ENCODE results near the gene HLA-DMA. TPM values are rescaled to one million over a fixed set of nuclear protein-coding genes. Genes with fewer than 3 reads are reported as not detected.

Gene HLA-DMA
- total and polyA plus RNA-seq, 9 of the 15 experiments (the other 6 are each of a cell fraction or from before 2014, with no cell fraction given) = 0.13 to 0.83 (median 0.51) TPM

DNA sequence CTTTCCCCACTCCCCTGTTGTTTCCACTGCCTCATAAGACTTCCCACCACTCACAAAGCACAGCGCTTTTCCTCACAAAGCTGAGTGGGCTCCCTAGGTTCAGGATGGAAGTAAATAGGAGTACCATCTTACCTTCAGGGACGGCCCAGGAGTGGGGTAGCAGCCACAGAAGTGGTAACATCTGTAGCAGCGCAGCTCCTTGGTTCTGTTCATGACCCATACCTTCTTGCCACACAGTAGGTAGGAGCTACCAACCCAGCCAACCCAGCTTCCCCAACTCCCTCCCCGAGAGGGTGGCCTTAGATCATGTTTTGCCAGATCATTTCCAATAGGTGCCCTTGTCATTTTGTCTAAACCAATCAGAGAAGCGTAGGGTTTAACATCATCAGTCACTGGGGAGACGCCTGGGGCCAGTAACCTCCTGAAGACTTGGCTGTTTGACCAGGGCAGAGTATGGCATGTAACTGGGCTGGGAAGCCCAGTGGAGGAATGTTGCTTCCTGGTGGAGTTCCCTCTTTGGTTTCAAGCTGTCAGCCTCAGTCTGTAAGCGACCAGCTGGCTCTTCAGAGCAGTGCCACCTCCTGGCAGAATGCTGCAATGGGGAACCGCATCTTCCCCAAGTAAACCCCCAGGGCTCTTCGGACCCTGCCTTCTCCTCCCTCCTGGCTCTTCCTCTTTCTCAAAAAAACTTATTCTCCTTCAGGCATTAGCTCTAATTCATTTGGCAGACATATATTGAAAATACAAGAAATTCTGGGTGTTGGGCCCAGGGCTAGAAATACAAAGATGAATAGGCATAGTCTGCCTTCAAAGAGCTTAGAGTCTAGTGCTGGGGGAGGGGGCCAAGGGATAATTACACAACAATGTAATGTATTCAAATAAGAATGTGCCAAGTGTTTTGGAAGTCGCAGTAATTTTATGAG lies at the start of gene HLA-DMA (continued):
- TF ChIP-seq, protein P1, sequence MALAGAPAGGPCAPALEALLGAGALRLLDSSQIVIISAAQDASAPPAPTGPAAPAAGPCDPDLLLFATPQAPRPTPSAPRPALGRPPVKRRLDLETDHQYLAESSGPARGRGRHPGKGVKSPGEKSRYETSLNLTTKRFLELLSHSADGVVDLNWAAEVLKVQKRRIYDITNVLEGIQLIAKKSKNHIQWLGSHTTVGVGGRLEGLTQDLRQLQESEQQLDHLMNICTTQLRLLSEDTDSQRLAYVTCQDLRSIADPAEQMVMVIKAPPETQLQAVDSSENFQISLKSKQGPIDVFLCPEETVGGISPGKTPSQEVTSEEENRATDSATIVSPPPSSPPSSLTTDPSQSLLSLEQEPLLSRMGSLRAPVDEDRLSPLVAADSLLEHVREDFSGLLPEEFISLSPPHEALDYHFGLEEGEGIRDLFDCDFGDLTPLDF (CRISPR knock-in tag; IDR thresholded peaks at IDR 0.05) = no peak
- no peak for TF ChIP-seq MYBL2 (IDR thresholded peaks at IDR 0.05; ENCODE audit: low read depth)
- no peak for TF ChIP-seq MYBL2 (CRISPR knock-in tag; IDR thresholded peaks at IDR 0.05; ENCODE audit: borderline replicate concordance)
- no peak for TF ChIP-seq ZNF408 (CRISPR knock-in tag; IDR thresholded peaks at IDR 0.05; ENCODE audit: low read depth)
- TF ChIP-seq MEF2D (tag; conservative IDR thresholded peaks at IDR 0.05; ENCODE audit: low read depth) = no peak
- TF ChIP-seq SMARCA5 (IDR thresholded peaks at IDR 0.05) = no peak
- TF ChIP-seq, protein P2, sequence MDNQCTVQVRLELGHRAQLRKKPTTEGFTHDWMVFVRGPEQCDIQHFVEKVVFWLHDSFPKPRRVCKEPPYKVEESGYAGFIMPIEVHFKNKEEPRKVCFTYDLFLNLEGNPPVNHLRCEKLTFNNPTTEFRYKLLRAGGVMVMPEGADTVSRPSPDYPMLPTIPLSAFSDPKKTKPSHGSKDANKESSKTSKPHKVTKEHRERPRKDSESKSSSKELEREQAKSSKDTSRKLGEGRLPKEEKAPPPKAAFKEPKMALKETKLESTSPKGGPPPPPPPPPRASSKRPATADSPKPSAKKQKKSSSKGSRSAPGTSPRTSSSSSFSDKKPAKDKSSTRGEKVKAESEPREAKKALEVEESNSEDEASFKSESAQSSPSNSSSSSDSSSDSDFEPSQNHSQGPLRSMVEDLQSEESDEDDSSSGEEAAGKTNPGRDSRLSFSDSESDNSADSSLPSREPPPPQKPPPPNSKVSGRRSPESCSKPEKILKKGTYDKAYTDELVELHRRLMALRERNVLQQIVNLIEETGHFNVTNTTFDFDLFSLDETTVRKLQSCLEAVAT (IDR thresholded peaks at IDR 0.05) = no peak
- TF ChIP-seq, protein P3, sequence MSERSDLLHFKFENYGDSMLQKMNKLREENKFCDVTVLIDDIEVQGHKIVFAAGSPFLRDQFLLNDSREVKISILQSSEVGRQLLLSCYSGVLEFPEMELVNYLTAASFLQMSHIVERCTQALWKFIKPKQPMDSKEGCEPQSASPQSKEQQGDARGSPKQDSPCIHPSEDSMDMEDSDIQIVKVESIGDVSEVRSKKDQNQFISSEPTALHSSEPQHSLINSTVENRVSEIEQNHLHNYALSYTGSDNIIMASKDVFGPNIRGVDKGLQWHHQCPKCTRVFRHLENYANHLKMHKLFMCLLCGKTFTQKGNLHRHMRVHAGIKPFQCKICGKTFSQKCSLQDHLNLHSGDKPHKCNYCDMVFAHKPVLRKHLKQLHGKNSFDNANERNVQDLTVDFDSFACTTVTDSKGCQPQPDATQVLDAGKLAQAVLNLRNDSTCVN (CRISPR knock-in tag; IDR thresholded peaks at IDR 0.05) = no peak
- no peak for TF ChIP-seq RFX7 (CRISPR knock-in tag; IDR thresholded peaks at IDR 0.05)
- no peak for TF ChIP-seq TFAM (CRISPR knock-in tag; conservative IDR thresholded peaks at IDR 0.05)
- no peak for TF ChIP-seq SREBF1 (IDR thresholded peaks at IDR 0.05; ENCODE audit: borderline replicate concordance, low read depth, low read length)
- TF ChIP-seq EP400 (IDR thresholded peaks at IDR 0.05) = 0 out of 2 replicates have a peak, but pooled peaks have one; percentile 26
- TF ChIP-seq EGR1 (conservative IDR thresholded peaks at IDR 0.05) = no peak
- no peak for TF ChIP-seq CBX2 (IDR thresholded peaks at IDR 0.05; ENCODE audit: insufficient read depth, low read length, poor library complexity, severe bottlenecking)
- TF ChIP-seq ZNF282 (CRISPR knock-in tag; IDR thresholded peaks at IDR 0.05) = no peak
- TF ChIP-seq, protein P4, sequence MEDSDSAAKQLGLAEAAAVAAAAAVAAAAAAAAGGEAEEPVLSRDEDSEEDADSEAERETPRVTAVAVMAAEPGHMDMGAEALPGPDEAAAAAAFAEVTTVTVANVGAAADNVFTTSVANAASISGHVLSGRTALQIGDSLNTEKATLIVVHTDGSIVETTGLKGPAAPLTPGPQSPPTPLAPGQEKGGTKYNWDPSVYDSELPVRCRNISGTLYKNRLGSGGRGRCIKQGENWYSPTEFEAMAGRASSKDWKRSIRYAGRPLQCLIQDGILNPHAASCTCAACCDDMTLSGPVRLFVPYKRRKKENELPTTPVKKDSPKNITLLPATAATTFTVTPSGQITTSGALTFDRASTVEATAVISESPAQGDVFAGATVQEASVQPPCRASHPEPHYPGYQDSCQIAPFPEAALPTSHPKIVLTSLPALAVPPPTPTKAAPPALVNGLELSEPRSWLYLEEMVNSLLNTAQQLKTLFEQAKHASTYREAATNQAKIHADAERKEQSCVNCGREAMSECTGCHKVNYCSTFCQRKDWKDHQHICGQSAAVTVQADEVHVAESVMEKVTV (CRISPR knock-in tag; IDR thresholded peaks at IDR 0.05) = 0 out of 2 replicates have a peak, but pooled peaks have one; percentile 21
- no peak for TF ChIP-seq SMAD2 (IDR thresholded peaks at IDR 0.05; ENCODE audit: low read depth, low read length)
- TF ChIP-seq, protein P5, sequence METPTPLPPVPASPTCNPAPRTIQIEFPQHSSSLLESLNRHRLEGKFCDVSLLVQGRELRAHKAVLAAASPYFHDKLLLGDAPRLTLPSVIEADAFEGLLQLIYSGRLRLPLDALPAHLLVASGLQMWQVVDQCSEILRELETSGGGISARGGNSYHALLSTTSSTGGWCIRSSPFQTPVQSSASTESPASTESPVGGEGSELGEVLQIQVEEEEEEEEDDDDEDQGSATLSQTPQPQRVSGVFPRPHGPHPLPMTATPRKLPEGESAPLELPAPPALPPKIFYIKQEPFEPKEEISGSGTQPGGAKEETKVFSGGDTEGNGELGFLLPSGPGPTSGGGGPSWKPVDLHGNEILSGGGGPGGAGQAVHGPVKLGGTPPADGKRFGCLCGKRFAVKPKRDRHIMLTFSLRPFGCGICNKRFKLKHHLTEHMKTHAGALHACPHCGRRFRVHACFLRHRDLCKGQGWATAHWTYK (CRISPR knock-in tag; IDR thresholded peaks at IDR 0.05) = no peak
- TF ChIP-seq TRIM24 (IDR thresholded peaks at IDR 0.05) = peak in 1 of 2 experiments; percentile 65; a peak in 3 of 4 replicates
- TF ChIP-seq, protein P6, sequence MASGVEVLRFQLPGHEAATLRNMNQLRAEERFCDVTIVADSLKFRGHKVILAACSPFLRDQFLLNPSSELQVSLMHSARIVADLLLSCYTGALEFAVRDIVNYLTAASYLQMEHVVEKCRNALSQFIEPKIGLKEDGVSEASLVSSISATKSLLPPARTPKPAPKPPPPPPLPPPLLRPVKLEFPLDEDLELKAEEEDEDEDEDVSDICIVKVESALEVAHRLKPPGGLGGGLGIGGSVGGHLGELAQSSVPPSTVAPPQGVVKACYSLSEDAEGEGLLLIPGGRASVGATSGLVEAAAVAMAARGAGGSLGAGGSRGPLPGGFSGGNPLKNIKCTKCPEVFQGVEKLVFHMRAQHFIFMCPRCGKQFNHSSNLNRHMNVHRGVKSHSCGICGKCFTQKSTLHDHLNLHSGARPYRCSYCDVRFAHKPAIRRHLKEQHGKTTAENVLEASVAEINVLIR (CRISPR knock-in tag; IDR thresholded peaks at IDR 0.05) = peak; percentile 37; the same call in 1 of the 2 replicates

All from K562 (cell line).